ENCODE data around the gene TMEM116. TPM values are rescaled to one million over a fixed set of nuclear protein-coding genes. Genes with fewer than 3 reads are reported as not detected.
"Not testable (repeated sequence)": the region's sequence is repeated elsewhere in the genome, so short reads cannot be mapped to it uniquely, and the experiment has no call there.

TMEM116 gene
- total RNA-seq, result 9.7 and 11.1 TPM in 2 replicates

- Mint-ChIP-seq H3K36me3 (ENCODE audit: low read depth) (peaks cover 36% of the 10 kb centered on the region), H3K4me1 (peaks cover 42% of the 10 kb centered on the region), H3K9me3 (no peaks in the 10 kb centered on the region), H3K4me3 (peak within 1 kb of the TSS; percentile 93), H3K27ac (peak within 1 kb of the TSS; percentile 98), H3K27me3 (no peaks in the 10 kb centered on the region)
- intact Hi-C loops (cut with micrococcal nuclease), result loop anchor here (1.0 to 2.0 kb wide), 7 partner anchors 12 to 396 kb away; partner anchors contain the start of genes MAPKAPK5, NAA25, RPL6 and TRAFD1
- peak; percentile 100 for DNase-seq
Measured at GRCh38 chr12:112012775-112013600, at the start of gene TMEM116, which contains the start of gene ERP29. Gene TMEM116 (minus strand): TSS chr12:112013165. CDS start chr12:112005270, 7,895 bp downstream. Gene ERP29 (plus strand): TSS chr12:112013426. CDS start chr12:112013466, 40 bp downstream.

- peaks cover 53% of the 10 kb centered on the region for H3K36me3 Mint-ChIP-seq (ENCODE audit: low read depth)
- intact Hi-C loops (cut with micrococcal nuclease), result no loop called here
- H3K4me3 Mint-ChIP-seq, result no peak overlapping the region
- H3K27ac Mint-ChIP-seq, result no peak overlapping the region
- H3K27me3 Mint-ChIP-seq, result no peaks in the 10 kb centered on the region
- no peaks in the 10 kb centered on the region for H3K4me1 Mint-ChIP-seq
- no peaks in the 10 kb centered on the region for H3K9me3 Mint-ChIP-seq
- no peak for DNase-seq
Measured at GRCh38 chr12:112061137-112061536, 48.2 kb upstream of the TMEM116 start.

GRCh38 chr12:112049351-112049750 lies 36.4 kb upstream of the TMEM116 start:
- Mint-ChIP-seq H3K4me3 (no peak overlapping the region), H3K27me3 (no peaks in the 10 kb centered on the region), H3K27ac (no peak overlapping the region), H3K4me1 (peaks cover 10% of the 10 kb centered on the region), H3K36me3 (ENCODE audit: low read depth) (peaks cover 61% of the 10 kb centered on the region), H3K9me3 (no peaks in the 10 kb centered on the region)
- intact Hi-C loops (cut with micrococcal nuclease), result no loop called here
- no peak for DNase-seq

- H3K4me3 Mint-ChIP-seq, result no peak overlapping the region
- intact Hi-C loops (cut with micrococcal nuclease), result no loop called here
- H3K36me3 Mint-ChIP-seq (ENCODE audit: low read depth), result peaks cover 55% of the 10 kb centered on the region
- peaks cover 6% of the 10 kb centered on the region for H3K4me1 Mint-ChIP-seq
- no peak for DNase-seq
- no peaks in the 10 kb centered on the region for H3K9me3 Mint-ChIP-seq
- H3K27me3 Mint-ChIP-seq, result no peaks in the 10 kb centered on the region
- peak overlapping the region; percentile 22 for H3K27ac Mint-ChIP-seq
Measured at GRCh38 chr12:112046003-112046402, 33.0 kb upstream of the TMEM116 start.

- peaks cover 58% of the 10 kb centered on the region for H3K36me3 Mint-ChIP-seq (ENCODE audit: low read depth)
- DNase-seq; H3K9me3 Mint-ChIP-seq; H3K4me3 Mint-ChIP-seq; H3K27ac Mint-ChIP-seq; intact Hi-C loops (cut with micrococcal nuclease); H3K4me1 Mint-ChIP-seq; H3K27me3 Mint-ChIP-seq: not testable (repeated sequence)
Measured at GRCh38 chr12:112036614-112037013, 23.6 kb upstream of the TMEM116 start.

GRCh38 chr12:112035219-112035785 lies 22.3 kb upstream of the TMEM116 start:
- H3K4me1 Mint-ChIP-seq, result peaks cover 3% of the 10 kb centered on the region
- H3K27me3 Mint-ChIP-seq, result no peaks in the 10 kb centered on the region
- intact Hi-C loops (cut with micrococcal nuclease), result no loop called here
- H3K27ac Mint-ChIP-seq, result no peak overlapping the region
- peaks cover 63% of the 10 kb centered on the region for H3K36me3 Mint-ChIP-seq (ENCODE audit: low read depth)
- no peaks in the 10 kb centered on the region for H3K9me3 Mint-ChIP-seq
- H3K4me3 Mint-ChIP-seq, result no peak overlapping the region
- no peak for DNase-seq

- H3K4me3 Mint-ChIP-seq, result no peak overlapping the region
- intact Hi-C loops (cut with micrococcal nuclease), result no loop called here
- H3K27me3 Mint-ChIP-seq, result no peaks in the 10 kb centered on the region
- DNase-seq, result no peak
- peak overlapping the region; percentile 35 for H3K27ac Mint-ChIP-seq
- H3K4me1 Mint-ChIP-seq, result peaks cover 10% of the 10 kb centered on the region
- H3K36me3 Mint-ChIP-seq (ENCODE audit: low read depth), result peaks cover 59% of the 10 kb centered on the region
- no peaks in the 10 kb centered on the region for H3K9me3 Mint-ChIP-seq
Measured at GRCh38 chr12:112032292-112032691, 19.3 kb upstream of the TMEM116 start.

- no peaks in the 10 kb centered on the region for H3K27me3 Mint-ChIP-seq
Measured at GRCh38 chr12:112031472-112031871, 18.5 kb upstream of the TMEM116 start.

GRCh38 chr12:112029301-112029700 lies 16.3 kb upstream of the TMEM116 start:
- Mint-ChIP-seq H3K4me3 (no peak overlapping the region), H3K27me3 (no peaks in the 10 kb centered on the region), H3K27ac (no peak overlapping the region), H3K4me1 (peaks cover 22% of the 10 kb centered on the region), H3K36me3 (ENCODE audit: low read depth) (peaks cover 62% of the 10 kb centered on the region), H3K9me3 (no peaks in the 10 kb centered on the region)
- no peak for DNase-seq
- intact Hi-C loops (cut with micrococcal nuclease), result no loop called here

More at GRCh38 chr12:112031472-112031871, 18.5 kb upstream of the TMEM116 start:
- peaks cover 12% of the 10 kb centered on the region for H3K4me1 Mint-ChIP-seq
- no peaks in the 10 kb centered on the region for H3K9me3 Mint-ChIP-seq
- H3K27ac Mint-ChIP-seq, result peak overlapping the region; percentile 19
- DNase-seq, result no peak
- peaks cover 56% of the 10 kb centered on the region for H3K36me3 Mint-ChIP-seq (ENCODE audit: low read depth)
- intact Hi-C loops (cut with micrococcal nuclease), result no loop called here
- no peak overlapping the region for H3K4me3 Mint-ChIP-seq

GRCh38 chr12:112025808-112026375 lies 12.9 kb upstream of the TMEM116 start:
- Mint-ChIP-seq H3K9me3 (no peaks in the 10 kb centered on the region), H3K4me1 (peaks cover 32% of the 10 kb centered on the region), H3K4me3 (peak overlapping the region; percentile 0), H3K27ac (peak overlapping the region; percentile 49), H3K27me3 (no peaks in the 10 kb centered on the region), H3K36me3 (ENCODE audit: low read depth) (peaks cover 60% of the 10 kb centered on the region)
- no peak for DNase-seq
- intact Hi-C loops (cut with micrococcal nuclease), result no loop called here

GRCh38 chr12:112023759-112024396 lies 10.9 kb upstream of the TMEM116 start:
- H3K36me3 Mint-ChIP-seq (ENCODE audit: low read depth), result peaks cover 50% of the 10 kb centered on the region
- H3K27me3 Mint-ChIP-seq, result no peaks in the 10 kb centered on the region
- DNase-seq, result no peak
- H3K27ac Mint-ChIP-seq, result no peak overlapping the region
- intact Hi-C loops (cut with micrococcal nuclease), result no loop called here
- no peak overlapping the region for H3K4me3 Mint-ChIP-seq
- no peaks in the 10 kb centered on the region for H3K9me3 Mint-ChIP-seq
- peaks cover 33% of the 10 kb centered on the region for H3K4me1 Mint-ChIP-seq

GRCh38 chr12:112022241-112023016 lies 9.5 kb upstream of the TMEM116 start:
- DNase-seq, result no peak
- H3K9me3 Mint-ChIP-seq, result no peaks in the 10 kb centered on the region
- intact Hi-C loops (cut with micrococcal nuclease), result no loop called here
- no peaks in the 10 kb centered on the region for H3K27me3 Mint-ChIP-seq
- H3K36me3 Mint-ChIP-seq (ENCODE audit: low read depth), result peaks cover 49% of the 10 kb centered on the region
- H3K4me1 Mint-ChIP-seq, result peaks cover 33% of the 10 kb centered on the region
- H3K27ac Mint-ChIP-seq, result peak overlapping the region; percentile 54
- no peak overlapping the region for H3K4me3 Mint-ChIP-seq

- DNase-seq, result no peak
- H3K27ac Mint-ChIP-seq, result peak overlapping the region; percentile 35
- H3K4me1 Mint-ChIP-seq, result peaks cover 33% of the 10 kb centered on the region
- no peak overlapping the region for H3K4me3 Mint-ChIP-seq
- no peaks in the 10 kb centered on the region for H3K9me3 Mint-ChIP-seq
- H3K27me3 Mint-ChIP-seq, result no peaks in the 10 kb centered on the region
- H3K36me3 Mint-ChIP-seq (ENCODE audit: low read depth), result peaks cover 53% of the 10 kb centered on the region
- intact Hi-C loops (cut with micrococcal nuclease), result no loop called here
Measured at GRCh38 chr12:112020947-112021457, 8.0 kb upstream of the TMEM116 start.

All from activated CD4-positive, alpha-beta T cell treated with anti-CD3 and anti-CD28 coated beads, Interleukin-2, amount 10 ng/mL, durations not matched to agents 24 days and 14 days (primary cell).